ENCODE measurements around the gene PTPRF.
"Not testable (repeated sequence)": the region's sequence is repeated elsewhere in the genome, so short reads cannot be mapped to it uniquely, and the experiment has no call there.

Gene PTPRF

DNA sequence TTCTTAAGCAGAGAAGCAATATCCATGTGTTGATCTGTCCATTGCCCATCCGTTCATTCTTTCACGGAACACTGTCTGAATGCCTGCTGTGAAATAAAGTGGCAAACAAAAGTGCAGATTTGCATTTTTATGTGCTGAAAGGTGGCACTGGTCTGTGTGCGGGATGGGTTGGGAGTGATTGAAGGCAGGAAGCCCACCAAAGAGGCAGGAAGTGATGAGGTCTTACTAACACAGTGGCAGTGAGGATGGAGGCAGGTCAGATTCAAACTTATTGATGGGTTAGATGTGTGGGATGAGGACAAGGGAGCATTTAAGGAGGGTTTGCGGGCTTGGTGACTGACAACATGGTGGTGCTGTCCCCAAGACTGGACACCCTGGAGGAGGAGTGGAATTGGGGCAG lies 8.3 kb downstream of the PTPRF start:
- no peak for DNase-seq

DNA sequence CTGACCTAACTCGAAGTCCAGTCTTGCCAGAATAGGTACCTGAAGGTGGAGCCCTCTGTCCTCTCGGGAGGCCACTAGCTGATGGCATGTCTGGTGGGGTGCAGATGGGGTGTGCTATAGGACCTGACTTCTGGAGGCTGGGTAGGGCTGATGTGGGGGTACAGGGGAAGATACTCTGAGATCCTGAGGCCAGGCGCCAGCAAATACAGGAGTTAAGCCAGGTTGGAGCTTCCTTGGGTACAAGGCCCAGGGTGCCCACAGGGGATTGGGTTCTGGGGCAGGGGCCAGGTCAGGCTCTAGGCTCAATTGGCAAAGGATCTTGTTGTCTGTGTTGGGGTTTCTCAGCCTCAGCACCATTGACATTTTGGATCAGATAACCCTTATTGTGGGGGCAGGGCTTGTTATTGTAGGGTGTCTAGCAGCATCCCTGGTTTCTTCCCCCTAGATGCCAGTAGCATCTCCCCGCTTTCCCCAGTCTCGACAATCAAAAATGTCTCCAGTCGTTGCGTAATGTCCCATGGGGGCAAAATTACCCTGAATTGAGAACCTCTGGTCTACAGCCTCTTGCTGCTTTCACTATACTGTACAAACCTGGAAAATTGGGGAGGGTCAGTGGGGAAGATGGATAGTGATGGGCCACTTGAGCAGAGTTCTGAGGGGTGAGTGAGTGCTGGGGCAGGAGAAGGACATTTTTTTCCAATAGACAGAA lies 9.2 kb downstream of the PTPRF start:
- no peak for DNase-seq

DNA sequence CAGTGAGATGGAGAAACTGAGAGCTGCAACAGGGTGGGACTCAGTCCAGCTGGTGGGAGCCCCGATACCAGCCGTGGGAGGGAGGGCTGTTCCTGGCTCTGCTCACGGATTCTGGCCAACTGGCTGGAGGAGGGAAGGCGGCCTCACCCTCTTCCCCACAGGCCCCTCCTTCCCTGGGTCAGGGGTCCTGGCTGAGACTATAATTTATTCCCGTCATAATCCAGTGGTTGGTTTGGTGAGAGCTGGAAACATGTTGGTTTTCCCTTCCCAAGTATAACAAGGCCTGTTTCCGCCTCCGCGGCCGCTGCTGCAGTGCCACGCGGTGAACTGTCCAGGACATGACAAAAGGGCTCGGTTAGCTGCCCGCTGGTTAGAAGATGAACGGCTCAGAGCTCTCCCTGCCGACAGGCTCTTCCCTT lies 10.0 kb downstream of the PTPRF start:
- no peak for DNase-seq

DNA sequence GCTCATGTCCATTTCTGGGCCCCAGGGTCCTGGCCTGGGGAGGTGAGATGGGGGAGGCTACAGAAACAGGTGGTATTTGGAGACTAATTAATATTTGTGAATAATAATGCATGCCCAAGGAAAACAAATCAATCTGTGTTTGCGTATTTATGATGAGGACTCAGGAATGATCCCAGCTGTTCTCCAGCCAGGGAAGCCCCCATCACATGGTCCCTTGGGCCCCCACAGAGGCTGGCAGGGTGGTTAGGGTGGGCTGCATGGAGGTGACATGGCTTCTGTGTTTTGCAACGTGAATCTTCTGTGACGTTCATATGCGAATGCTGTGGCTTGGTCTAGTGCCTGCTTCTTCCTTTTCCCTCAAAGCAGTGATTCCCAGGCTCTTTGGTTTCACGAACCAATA lies 10.5 kb downstream of the PTPRF start:
- DNase-seq, result no peak

DNA sequence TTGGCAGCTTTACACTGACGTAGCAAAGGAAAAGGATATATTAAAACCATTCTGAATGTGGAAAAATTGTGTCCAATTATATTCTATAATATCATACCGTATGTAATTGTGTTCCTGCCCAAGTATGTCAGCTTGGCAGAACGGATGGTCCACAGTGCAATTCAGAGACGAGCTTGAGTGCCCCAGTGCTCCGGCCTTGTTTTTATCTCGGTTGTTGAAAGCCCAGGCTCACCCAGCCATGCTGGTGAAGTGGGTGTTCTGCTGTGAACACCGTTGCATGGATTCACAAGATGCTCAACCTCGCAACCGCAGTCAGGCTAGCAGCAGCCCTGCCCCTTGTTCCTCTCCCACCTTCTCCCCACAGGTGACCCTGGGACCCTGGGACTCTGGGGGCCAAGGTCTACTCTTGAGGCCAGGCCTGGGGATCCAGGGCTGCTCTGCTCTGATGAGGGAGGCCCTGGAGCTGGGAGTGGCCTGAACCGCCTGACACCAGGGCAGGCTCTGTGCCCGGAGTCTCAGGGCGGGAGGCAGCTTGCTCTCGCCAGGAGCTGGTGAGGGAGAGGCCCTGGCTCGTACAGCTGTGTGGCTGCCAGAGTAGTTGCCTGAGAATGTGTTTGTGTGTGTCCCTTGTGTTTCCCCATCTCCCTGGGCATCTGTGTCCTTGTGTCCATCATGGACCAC lies 11.2 kb downstream of the PTPRF start:
- no peak for DNase-seq

DNA sequence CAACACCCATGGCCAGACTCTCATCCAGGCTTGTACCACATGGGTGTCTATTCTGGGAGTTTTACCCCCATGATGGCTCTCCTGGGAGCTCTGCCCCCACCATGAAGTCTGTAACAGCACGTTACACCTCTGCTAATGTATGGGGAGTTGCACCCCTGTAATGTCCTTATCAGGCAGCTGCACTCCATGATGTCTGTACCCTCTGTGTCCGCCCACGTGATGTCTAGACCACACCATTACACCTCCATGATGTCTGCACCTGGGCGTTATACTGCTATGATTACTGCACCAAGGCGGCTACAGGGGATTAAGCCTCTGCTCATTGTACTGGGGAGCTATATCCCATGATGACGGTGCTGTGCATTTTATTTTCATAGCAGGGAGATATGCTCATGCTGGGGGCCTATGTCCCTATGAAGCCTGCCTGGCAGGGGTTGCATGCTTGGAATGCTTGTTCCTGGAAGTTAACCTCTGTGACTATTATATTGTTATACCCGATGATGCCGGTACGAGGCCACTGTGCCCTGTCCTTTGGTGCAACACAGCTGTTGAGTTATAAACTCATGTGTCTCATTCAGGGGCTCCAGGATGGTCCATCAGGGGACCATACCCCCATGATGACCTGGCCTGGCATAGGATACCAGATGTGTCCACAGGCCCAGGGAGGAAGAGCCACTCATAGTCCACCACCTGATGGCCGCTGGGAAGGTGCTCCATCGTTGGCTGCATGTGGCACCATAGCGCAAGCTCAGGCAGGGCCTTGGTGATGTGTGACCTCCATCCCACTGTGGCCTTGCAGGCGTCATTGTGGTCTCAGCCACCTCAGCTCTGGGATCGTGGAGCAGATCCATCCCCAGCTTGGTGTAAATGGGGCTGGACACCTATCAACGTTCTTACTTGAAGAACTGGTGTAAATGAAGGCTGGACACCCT lies 12.1 kb downstream of the PTPRF start:
- no peak for DNase-seq

DNA sequence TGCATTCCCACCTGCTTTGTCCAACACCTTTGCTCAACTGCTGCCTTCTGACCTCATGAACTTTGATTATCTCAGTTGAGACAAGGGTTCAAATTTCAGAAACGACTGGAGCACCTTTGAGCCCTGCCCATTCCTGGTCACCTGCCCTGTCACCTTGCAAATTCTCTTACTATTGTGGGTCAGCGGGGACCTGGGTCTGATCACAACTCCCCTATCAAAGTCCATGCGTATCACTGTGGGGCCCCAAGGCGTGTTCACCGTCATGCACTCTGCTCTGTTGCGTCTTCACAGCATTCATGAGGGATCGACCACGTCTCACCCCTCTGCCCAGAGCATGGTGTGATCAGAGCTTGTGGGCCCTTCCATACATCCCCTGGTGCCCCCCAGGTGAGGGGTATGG lies 12.9 kb downstream of the PTPRF start:
- DNase-seq, result no peak

DNA sequence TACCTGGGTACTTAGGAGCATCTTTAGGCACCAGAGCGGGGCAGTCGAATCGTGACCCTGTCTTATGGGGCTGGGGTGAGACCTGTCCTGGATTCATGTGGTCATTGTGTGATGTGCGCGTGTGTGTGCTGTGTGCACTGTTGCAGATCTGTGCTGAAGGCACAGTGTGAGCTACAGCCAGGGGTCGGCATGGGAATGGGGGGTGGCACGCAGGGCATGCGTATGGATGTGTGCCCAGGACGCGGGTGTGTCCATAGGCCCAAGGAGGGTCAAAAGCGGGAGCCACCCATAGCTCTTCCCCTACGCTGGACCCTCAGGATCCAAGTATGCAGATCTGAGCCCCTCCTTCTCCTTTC lies 14.6 kb downstream of the PTPRF start:
- DNase-seq, result no peak

DNA sequence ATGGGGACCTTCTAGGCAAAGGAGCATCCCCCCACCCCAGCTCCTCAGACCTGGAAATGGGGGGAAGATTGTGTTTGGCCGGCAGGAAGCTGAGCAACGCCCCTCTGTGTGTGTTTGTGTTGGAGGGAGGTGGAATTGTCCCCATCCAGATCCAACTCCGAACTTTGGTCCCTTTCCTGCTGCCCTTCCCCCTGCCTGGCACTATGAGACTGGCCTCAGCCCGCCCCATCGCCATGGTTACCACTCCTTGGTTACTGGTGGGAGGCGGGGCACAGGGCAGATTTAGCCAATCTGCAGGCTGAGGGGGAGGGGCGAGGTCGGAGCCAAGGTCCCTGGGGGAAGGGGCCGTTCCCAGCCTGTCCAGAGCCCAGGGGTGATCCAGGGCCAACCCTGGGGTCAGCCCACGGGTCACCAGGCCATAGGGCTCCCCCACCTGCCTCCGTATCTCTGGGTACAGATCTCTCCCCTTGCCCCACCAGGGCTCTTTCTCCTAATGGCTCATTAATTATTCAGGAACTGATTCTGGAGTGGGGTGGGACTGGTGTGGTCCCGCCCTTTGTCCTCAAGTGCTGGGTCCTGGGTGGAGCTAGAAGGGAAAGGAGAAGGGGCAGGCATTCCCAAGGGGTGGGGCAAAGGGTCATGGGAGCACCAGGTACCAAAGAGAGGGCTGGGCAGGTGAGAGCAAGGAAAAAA lies 15.2 kb downstream of the PTPRF start:
- no peak for DNase-seq

DNA sequence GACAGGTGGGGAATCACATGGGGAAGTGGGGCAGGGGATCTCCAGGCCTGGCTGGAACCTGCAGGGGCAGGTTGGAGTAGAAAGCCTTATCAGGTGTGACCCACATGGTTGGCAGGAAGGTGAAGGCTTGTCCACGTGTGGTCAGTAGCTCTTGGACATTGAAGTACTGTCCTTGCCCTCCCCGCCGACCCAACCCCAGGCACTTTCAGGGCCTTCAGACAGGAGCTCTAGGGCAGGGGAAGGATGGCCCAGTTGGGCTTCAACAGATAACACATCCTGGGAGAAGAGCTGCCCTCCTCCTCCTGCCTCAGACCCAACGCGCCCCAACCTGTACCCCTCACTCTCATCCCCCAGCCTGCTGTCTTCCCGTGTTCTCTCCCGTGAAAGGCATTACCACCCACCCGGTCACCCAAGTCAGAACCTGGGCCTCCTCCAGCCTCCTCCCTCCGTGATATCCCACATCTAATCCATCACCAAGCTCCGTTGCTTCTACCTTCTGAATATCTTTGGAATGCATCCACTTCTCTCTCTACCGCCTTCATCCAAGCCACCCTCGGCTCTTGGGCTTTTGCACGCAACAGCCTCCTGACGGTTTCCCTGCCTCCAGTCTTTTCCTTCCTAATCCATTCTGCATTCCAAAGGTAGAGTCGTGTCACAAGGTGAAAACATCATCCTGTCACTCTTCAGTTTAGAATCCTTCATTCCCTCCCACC lies 15.9 kb downstream of the PTPRF start:
- DNase-seq, result no peak

DNA sequence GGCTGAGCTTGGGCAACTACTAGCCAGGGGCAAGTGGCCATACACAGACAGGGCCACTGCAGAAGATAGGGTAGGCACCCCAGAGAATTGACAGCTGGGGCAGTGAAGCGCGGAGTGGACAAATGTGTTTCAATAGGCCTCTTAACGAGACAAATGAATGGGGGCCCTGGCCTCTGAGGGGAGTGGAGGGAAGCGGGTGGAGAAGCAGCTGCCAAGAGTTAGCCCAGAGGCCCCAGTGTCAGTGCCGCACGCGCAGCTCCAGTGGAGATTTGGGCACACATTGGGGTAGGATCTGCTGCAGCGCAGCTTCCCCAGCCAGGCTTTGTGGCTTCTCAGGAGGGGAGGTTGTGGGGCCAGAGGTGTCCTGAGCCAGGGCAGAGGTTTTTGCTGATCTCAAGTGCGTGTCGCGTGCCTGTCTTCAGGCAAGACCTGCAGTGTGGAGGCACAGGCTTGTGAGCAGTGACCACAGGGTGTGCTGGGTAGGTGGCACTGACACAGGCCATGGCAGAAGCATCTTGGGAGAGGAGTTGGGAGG lies 16.9 kb downstream of the PTPRF start:
- DNase-seq, result no peak

DNA sequence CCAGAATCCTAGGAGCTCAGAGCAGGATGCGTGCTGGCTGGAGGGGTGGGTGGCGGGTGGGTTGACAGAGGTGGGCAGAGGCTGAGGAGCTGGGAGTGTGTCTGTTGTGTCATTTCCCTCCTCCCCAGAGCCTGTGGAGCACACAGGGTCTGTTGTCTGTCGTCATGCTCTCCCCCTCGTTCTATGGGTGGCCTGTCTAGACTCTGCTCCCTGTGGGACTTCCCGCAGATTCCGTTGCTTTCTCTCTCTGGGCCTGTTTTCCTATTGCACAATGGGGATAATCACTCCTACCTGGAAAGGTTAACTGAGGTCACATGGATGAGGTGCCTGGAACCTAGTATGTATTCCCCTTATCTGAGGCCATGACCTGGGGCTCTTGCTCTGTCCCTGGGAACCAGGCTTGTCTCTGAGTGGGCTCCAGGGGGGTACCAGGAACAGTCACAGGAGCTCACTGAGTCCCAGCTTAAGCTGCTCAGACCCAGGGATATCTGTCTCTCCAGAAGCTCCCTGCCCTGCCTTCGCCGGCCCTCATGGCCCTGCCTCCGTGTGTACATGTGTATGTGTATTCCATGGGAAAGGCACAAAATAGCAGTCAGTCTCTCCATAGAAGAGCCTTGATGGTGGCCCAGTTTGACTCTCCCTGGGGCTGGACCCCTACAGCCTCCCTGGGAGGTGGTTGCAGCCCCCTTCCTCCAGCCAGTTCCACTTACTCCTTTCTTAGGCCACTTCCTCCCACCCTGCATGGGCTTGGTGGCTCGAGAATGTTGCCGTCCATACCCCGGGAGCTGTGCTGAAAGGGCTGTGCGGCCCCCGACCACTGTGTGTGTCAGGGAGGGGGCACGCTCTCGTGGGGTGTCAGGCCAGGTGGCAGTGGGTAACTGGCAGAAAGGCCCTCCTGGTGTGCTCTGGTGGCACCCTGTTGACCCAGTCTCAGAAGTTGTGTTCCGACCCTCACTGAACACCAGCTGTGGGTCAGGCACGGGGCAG lies 17.9 kb downstream of the PTPRF start:
- no peak for DNase-seq

DNA sequence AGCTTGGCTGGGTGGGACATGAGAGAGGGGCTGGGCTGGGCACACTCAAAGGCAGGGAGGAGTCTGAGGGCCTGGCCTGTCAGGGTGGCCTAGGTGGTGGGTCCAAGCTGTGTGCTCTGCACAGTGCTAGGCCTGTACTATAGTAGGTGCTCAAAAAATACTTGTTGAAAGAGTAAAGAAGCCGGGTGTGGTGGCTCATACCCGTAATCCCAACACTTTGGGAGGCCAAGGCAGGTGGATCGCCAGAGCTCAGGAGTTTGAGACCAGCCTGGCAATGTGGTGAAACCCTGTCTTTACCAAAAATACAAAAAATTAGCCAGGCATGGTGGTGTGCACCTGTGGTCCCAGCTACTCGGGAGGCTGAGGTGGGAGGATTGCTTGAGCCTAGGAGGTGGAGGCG lies 18.7 kb downstream of the PTPRF start:
- not testable (repeated sequence) for DNase-seq

DNA sequence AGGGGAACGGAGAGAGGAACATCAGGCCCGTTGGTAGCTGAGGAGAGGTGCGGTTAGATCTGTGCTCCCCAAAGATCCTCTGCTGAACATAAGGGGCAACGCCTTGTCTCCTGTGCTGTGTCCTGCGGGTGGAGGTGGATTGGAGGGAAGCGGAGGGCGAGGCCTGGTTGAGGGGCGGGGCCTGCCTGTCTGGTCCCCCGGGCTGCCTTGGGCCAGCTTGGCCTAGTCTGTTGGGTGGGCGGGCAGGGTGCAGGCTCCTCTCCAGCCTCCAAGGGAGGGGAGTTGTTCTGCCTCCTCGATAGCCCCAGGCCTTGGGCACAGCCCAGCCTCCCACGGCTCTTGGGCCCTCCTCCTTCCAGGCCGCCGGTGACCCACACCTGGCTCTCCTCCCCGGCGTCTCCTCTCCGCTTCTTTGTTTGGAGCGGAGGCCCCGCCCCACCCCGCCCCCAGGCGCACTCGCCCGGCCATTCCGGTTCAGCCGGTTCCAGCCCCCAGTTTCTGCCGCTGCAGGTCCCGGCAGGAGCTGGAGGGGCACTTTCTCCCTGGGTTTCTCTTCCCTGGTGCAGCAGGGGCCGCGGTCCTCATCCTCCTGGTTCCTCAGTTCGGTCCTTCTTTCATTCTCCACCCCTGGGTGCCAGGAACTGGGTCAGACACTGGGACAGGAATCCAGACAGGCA lies 19.4 kb downstream of the PTPRF start:
- DNase-seq, result no peak

DNA sequence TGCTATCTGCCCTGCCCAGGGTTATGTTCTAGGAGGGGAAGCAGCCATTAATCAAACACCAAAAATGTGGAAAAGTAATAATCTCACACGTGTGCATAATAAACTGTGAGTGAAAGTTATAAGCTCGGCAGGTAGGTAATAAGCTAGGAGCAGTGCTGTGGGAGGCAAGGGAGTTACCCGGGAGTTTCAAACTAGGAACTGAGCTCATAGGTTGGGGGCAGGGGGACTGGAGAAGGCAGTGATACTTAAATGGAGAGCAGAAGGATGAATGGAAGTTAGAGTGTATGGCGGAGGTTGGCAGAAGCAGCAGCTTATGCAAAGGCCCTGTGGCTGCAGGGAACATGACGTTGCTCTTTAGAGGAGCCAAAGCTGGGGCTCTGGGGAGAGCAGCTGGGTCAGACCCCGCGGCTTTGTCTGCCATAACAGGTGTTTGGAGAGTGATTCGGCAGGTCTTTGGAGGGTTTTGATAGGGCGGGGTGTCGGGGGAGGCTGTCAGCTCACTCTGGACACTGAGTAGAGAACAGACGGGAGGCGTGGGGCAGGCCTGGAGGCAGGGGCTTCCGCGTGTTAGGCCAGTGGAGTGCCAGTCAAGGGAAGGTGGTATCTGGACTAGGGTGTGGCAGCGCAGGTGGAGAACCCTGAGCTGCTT lies 20.0 kb downstream of the PTPRF start:
- no peak for DNase-seq

DNA sequence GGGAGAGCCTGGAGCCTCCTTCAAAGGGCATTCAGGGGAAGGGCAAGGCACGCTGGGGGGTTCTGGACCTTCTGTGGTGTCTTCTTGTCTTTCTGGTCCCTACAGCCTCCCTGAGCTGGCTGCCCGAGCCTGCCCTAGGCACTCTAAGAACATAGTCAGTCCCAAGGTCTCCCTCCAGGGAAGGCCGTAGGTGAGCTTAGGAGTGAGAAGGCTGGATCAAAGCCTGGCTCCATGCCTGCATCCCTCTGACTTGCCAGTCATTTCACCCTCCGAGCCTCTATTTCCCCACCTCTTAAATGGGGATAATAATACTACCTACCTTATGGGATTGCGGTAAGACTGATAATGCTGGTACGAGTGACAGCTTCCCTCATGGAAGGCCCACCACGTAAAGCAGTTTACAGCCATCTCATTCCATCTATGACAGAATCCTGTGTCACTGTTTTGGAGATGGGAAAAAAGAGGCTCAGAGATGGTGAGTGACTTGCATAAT lies 20.8 kb downstream of the PTPRF start:
- DNase-seq, result no peak

DNA sequence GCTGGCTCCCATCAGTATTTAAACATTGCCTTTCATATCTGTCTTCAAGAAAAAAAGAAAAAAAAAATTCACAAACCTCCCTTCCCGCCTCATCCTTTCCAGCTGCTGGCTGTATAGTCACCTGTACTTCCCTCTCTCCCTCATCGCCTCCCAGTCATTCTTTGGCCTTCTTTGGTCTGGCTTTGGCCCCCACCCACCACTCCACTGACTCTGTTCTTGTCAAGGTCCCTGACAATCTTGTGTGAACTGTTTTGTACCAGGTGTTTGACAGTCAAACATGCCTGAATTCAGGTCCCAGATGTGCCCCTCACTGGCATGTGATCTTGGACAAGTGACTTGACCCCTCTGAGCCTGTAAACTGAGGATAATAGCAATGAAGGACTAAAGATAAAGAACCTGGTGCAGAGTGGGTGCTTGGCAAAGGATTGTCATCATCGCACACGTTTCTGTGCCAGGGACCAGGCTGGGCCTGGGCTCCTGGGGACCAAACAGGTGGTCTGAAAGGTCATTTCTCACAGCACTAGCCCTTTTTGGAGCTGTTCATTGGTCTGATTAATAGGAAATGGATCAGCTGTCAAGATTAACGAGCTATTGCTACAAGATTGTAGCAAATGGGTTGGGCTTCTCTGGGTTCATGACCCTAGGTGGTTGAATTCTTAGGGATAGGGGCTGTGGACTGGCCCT lies 21.5 kb downstream of the PTPRF start:
- no peak for DNase-seq

DNA sequence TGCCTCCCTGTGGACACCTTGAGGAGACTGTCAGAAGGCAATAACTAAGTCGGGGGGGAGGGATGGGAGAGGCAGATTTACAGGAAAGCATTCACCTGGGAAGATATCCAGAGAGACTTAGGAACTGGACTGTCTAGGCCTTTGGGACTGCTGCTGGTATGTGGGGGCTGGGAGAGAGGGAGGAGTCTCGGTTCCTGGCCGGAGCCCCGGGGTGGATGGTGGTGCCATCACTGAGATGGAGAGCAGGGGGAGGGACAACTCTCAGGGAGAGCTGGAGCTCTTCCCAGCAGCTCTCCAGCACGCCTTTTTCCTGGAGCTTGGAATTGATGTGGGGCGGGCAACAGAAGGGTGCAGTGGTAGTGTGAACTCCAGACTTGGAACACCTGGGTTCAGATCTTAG lies 22.1 kb downstream of the PTPRF start:
- DNase-seq, result no peak

DNA sequence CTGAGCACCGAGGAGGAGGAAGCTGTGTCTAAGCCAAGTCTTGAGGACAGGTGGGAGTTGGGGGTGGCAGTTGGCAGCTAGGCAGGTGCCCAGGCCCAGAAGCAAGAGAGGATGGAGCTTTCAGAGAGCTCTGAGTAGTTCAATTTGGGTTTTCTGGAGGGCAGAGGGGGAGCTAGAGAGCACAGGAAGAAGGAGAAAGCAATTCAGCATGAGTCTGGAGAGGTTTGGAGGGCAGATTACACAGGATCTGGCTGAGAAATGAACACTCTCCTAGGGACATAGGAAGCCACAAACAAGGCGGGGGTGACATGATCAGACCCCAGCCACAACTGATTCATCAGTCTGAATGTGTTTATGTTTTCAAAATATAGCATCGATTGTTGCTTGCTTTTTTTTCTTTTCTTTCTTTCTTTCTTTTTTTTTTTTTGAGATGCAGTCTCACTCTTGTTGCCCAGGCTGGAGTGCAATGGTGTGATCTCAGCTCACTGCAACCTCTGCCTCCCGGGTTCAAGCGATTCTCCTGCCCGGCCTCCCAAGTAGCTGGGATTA lies 23.8 kb downstream of the PTPRF start:
- DNase-seq, result peak in 1 of 5 donors; percentile 11

All from T-helper 1 cell (primary cell).